Activated CD8-positive, alpha-beta memory T cell treated with anti-CD3 and anti-CD28 coated beads, Interleukin-2, amount 50 U/mL, for 1 hour (primary cell): ENCODE results near the gene CSNK1E.

Experiments
- DNase-seq: peaks from one replicate; pipeline ENCODE4 v3.0.0-alpha.2; 2020; ENCODE audit errors: extremely low read depth

Gene CSNK1E

GRCh38 chr22:38335077-38335476, 17.8 kb upstream of the CSNK1E start:
- DNase-seq, result no peak

- DNase-seq, result no peak
Measured at GRCh38 chr22:38327805-38328204, 10.6 kb upstream of the CSNK1E start.

- DNase-seq, result no peak
Measured at GRCh38 chr22:38327396-38327795, 10.2 kb upstream of the CSNK1E start.

GRCh38 chr22:38325587-38325986, 8.4 kb upstream of the CSNK1E start:
- no peak for DNase-seq

- DNase-seq, result no peak
Measured at GRCh38 chr22:38320605-38321402, 3.6 kb upstream of the CSNK1E start.

- no peak for DNase-seq
Measured at GRCh38 chr22:38318792-38319773, 1.9 kb upstream of the CSNK1E start.

GRCh38 chr22:38317995-38318715, 922 bp upstream of the CSNK1E start:
- no peak for DNase-seq

GRCh38 chr22:38316364-38317121, 690 bp downstream of the CSNK1E start:
- DNase-seq, result no peak

GRCh38 chr22:38315823-38316363, 1.3 kb downstream of the CSNK1E start:
- DNase-seq, result no peak

GRCh38 chr22:38314933-38315822, 2.1 kb downstream of the CSNK1E start:
- DNase-seq, result no peak

GRCh38 chr22:38314051-38314932, 2.9 kb downstream of the CSNK1E start:
- no peak for DNase-seq

GRCh38 chr22:38313384-38313955, 3.8 kb downstream of the CSNK1E start:
- DNase-seq, result no peak

GRCh38 chr22:38312261-38312800, 4.9 kb downstream of the CSNK1E start:
- no peak for DNase-seq

GRCh38 chr22:38311323-38311620, 6.0 kb downstream of the CSNK1E start:
- DNase-seq, result no peak

GRCh38 chr22:38310518-38311322, 6.5 kb downstream of the CSNK1E start:
- DNase-seq, result no peak

- no peak for DNase-seq
Measured at GRCh38 chr22:38309614-38310517, 7.4 kb downstream of the CSNK1E start.
